ENCODE data around the gene TNN. TPM values are rescaled to one million over a fixed set of nuclear protein-coding genes. Genes with fewer than 3 reads are reported as not detected.
A peak's percentile ranks its signal among the peaks of the same experiment; 100 is the strongest.

The TNN gene
- total RNA-seq, 1 donor from 2014 or later = not detected

DNA sequence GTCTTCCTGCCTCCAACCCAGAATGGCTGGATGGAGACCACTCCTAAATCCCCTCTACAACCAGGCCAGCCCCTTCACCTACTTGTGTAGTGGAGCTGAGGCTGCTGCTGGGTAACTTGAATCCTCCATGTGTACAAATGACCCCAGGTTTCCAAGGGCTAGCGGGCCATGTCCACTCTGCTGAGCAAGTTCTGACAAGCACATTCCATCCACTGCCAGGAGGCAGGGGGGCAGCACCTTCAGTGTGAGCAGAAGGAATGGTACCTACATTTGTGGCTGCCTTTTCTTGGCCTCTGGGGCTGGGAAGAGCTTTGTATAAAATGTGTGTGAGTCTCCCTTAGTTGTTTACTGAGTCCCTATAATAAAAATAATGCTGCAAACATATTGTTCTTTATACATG, 110.4 kb downstream of the TNN start:
- no peak for ATAC-seq

DNA sequence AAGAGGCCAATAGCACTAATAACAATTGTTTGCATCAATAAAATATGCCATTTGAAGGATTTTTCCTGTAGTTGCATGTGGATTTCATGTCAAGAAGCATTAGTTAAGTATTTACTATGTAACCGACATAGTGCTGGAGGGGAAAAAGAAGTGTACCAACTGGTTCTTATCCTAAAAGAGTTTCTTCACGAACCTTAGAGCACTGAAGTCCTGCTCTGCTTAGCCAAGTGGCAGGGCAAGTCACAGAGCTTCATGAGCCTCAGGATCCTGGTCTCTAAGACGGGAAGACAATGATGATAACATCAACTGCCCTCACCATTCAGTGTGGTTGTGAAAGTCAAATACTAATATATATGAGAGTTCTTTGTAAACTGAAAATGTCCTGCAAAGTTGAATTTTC, 110.8 kb downstream of the TNN start:
- no peak for ATAC-seq

DNA sequence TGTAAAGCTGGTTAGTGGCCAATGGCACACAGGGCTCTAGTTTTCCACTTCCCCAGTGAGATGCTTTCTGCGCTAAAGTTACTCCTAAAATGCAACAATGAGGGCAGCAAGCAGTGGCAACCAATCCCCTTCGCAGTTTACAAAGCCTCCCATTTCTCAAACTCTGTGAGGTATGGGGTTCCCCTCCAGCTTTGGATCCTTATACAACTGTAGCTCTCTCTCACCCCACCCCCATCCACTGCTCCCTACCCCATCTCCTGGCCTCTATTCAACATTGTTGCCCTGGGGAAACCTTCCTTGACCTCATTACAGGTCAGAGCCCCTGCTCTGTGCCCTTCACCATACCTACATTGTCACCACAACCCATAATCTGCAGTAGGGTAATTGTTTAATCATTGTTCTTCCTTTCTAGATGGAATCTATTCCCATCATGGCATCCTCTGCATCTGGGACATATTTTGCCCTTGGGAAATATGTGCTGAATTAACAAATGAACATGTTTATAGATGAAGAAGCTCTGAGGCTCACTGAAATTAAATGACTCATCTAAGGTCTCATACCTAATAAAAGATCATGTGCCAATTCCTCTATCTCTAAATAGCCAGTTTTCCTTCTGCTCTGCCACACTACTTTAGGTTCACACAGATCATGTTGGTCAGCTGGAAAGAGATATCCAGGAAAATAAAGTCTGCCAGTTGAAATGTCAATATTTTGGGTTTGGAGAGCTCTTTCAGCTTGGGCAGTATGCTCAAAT, 112.4 kb downstream of the TNN start:
- ATAC-seq = no peak

DNA sequence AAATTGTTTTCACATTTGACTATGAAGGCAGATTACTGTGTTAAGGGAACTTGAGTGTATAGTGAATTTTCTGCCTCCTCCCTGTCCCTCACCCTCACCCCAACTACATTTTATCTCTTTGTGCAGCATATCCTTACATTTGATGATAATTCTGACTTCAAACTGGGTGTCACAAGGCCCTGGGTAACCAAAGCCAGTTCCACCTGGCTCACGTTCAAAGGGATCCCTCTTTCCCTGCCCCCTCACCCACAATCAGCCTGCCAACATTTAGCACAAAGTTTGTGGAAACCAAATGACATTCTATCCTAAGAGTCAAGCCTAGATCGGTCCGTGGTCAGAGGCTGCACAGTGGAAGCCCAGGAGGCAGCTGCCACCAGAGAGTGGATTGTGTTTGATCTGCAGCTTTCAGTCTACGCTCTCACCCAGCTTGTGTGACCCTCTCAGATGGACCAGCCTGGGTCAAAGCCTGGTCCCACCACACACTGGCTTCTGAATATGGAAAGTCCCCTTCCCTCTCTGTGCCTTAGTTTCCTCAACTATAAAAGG, 114.6 kb downstream of the TNN start:
- no peak for ATAC-seq

DNA sequence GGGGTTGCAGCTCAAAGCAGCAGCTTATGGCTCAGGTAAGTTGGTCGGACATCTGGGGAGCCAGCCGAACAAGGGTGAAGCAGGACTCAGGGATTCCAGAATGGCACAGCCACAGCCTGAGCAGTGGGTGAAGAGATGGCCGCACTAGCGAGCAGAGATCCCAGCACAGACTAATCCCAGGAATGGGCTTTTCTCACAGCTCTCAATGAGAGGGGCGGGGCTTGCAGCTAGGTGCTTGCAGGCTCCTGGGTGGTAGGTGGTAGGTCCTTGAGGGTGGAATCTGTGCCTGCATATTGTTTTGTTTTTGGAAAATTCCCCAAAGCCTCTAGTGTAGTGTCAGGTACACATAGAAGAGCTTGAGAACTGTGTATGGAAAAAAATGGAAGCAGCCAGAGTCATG, 116.0 kb downstream of the TNN start:
- ATAC-seq = no peak

DNA sequence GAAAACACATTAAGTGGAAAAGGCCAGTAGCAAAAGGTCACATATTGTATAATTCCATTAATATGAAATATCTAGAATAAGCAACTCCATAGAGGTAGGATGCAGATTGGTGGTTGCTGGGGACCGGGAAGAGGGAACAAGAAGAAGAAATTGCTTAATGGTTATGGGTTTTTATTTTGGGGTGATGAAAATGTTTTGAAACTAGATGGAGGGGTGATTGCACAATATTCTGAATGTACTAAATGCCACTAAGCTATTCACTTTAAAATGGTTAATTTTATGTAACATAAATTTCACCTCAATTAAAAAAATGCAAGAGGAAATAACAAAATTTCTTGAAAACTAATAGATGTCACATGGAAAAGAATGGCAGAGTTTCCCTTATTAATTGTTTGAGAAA, 118.3 kb downstream of the TNN start:
- ATAC-seq = no peak

DNA sequence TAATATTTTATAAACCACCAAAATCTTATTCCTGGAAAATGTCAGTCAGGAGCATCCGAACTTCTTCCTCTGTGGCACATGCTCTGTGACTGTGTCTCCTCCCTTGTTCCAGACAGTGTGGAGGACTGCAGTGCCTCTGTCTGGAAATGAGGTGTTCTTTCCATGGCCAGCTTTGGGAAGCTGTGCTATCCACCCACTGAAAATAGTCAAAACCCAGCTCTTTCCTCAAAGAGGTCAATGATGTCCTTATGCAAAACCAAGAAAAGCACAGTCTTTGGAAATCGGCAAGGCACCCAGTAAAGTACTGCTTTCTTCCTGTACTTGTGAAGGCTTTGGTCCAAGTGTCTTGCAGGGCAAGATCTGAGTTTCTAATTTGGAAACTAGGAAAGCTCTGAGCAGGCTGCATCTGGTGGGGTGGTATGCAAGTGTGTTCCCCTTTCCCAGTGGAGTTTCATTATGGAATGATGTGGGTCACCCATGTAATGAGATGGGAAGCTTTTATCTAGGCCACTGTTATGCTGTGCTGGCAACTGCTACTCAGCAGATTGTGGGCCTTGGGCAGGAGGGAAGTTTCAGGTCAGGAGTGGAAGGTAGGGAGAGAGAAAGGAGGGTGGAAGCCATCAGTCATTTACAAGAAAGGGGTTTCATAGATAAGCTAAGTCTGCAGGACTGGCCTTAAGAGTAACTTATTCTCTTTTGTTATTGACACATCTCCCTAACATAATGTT, 119.0 kb downstream of the TNN start:
- ATAC-seq = no peak

DNA sequence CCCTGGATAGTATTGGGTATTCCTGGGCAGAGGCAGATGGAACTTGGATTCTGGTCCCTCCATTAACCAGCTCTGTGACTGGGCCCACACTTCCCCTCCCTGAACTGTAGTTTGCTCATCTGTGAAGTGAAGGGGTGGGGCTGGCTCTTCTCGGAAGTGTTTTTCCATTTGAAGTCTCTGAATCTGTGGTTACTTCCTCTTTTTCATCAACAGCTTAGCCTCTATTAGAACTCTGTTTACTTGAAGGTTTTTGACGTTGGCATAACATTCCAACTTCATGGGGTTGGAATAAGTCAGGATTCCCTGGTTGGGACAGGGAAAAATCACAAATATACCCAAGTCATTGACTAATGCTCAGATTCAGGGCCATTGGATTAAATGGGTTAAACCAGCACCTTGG, 121.3 kb downstream of the TNN start:
- no peak for ATAC-seq

DNA sequence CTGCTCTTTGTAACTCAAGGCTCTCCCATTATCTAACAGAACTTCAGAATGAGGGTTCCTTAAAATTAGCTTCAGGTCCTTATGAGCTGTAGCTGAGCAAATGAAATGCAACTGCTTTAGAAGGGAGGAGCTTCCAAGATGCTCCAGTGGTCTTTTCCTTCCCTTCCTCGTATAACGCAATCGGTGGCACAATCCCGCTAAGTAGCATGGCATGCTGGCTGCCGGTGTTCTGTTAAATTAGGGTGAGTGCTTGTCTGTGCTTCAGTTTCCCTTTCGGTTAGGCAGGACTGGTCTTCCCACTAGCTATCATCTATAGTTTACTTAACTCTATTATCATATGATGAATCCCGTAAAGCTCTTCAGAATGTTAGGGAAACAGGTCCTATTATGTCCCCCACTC, 124.0 kb downstream of the TNN start:
- ATAC-seq = peak; percentile 36

DNA sequence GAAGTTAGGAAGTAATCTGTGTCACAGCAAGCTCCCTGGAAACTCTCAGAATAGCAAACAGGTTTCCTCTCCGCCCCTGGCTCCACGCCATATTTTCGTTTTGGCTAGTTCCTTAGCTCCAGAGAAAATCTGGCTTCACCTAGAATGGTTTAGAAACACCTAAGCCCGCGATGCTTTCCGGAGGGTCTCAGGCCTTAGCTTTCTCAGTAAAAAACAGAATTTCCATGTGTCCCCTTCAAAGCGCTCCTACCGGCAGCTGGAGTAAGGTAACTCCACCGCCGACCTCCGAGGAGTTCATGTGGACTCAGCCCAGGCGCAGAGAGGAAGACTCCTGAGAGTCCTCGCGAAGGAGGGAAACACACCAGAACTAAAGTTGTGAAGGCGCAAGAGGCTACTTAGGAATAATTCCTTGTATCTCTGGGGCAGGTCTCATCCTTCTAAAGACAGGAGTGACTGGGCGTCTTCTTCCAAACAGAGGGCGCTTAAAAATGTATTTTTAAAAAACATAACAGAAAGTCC, 124.5 kb downstream of the TNN start:
- peak; percentile 20 for ATAC-seq

DNA sequence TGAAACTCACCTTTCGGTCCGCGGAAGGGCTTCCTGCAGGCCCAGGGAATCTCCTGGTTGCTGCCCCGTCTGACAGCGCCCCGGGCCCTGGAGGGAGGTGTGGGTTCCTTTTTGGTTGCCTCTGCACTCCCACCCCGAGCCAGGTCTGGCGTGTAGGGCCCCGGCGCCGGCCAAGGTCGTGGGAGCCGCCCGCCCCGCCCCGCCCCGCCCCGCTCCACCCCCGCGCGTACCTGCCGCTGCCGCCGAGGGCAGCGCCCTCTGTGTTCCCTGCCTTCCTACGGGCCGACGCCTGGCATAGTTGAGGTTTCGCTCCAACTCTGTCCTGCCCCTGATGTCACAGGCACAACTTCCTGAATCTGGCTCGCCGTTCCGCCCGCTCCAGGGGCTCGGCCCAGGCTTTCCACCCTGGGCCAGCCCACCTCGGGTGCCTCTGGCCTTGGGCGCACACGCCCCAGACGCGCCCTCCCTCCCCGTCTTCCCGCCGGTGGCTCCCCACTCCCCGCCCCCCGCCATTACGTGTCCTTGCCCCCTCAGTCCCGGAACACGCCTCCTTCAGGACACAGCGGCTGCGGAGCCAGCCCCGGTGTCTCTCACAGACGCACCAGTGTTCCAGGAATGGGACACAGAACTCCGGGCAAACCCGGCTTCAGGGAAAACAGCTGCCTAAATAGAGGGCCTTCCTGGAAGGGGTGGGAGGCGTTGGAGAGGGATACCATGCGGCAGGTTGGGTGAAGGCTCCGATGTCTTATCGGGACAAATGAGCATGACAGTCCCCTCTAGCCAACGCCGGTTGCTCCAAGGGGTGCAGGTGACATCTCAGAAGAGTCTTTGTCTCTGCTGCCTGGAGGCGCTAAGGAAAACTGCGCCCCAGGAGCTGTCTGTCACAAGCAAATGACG, 125.2 kb downstream of the TNN start, which contains the start of gene KIAA0040:
Gene KIAA0040 (minus strand): TSS at position 147 of the 897 bp plus-strand sequence. CDS start 31,763 bp downstream, outside the sequence.
- peak; percentile 86 for ATAC-seq

DNA sequence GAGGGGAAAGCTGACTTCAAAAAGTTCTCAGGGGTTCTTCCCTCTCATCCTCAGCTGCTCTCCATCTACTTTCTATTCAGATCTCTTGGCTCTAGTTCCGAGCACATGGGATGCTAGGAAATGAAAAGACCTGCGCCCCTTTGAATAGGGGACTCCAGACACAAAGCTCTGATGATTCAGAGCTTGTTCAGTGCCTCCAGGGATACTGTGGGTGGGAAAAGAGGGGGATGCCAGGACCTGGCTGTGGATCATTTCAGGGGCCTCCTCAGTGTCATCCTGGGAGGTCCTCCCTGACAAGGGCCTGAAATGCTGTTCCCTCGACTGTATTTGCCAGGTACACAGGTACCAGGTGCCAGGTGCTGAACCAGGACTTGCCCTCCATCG, 125.9 kb downstream of the TNN start:
- ATAC-seq = no peak

DNA sequence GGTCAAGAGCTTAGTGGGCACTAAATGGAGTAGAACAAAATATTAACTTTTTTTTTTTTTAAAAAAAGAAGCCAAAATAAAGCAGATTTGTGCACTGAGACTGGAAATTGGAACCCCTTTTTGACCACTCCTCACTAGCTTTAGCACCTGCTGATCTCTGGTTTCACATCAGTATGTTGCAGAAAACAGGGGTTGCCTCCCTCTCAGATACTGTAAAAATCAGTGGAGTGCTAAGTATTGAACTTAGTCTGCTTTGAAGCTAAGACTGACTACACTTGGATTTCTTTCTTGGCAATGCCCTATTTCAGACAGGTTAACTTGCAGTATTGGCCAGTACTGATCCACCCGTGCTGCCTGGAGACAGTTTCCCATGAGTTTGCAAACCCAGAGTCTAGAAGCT, 127.6 kb downstream of the TNN start:
- no peak for ATAC-seq

DNA sequence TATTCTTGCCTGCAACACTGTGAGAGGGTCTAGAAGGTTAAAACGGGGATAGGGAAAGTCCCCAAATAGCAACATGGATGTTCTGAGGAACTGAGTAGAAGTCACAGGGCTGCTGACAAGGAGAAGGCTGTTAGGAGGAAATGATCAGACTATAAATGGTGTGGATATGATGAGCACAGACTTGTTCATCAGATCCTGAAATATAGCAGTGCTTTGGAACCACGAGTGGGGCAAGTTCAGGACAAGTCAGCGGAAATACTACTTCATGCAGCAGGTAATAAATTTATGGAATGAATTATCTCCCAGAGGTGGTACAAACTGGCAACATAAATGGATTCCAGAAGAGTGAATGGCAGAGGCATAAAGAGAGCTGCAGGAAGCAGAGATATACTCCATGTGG, 128.2 kb downstream of the TNN start:
- peak; percentile 36 for ATAC-seq

DNA sequence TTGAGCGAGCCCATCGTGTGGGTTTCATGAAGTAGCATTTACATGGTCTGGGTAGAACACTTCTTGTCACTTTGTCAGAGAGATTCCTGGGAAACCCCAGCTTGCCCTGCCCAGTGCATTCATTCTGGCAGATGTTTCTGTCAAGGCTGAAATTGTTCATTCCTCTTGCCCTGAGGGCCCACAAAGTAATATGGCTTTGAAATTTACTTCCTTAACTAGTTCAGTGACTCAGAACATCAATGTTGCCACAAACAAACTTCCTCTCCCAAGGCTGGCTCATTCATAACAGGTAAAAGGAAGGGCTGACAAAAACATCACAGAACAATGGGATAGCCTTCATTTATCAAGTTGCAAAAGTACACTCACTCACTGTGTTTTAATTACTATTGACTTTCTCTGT, 129.9 kb downstream of the TNN start:
- ATAC-seq = peak; percentile 82

Other genes starting within 250 kb of the TNN start
- gene CACYBP, start 67.9 kb upstream of the TNN start, total RNA-seq = 52.6 TPM
- 22.5 TPM for gene MRPS14, start 44.4 kb upstream of the TNN start, total RNA-seq
- gene KIAA0040, start 124.9 kb downstream of the TNN start, total RNA-seq = 6.3 TPM

Data from esophagus mucosa (tissue), 1 donor.